GM11168 (cell line): ENCODE results near the gene SPPL3.

Experiments
- in situ Hi-C: fragments of 300-500 bp; cut with MboI; formaldehyde crosslinking; loops from one replicate; pipeline ENCODE4 v1.12.0; 2022; ENCODE audit warnings: low sequenced_read_pairs; ENCODE audit not compliant: unreplicated experiment

SPPL3 gene

DNA sequence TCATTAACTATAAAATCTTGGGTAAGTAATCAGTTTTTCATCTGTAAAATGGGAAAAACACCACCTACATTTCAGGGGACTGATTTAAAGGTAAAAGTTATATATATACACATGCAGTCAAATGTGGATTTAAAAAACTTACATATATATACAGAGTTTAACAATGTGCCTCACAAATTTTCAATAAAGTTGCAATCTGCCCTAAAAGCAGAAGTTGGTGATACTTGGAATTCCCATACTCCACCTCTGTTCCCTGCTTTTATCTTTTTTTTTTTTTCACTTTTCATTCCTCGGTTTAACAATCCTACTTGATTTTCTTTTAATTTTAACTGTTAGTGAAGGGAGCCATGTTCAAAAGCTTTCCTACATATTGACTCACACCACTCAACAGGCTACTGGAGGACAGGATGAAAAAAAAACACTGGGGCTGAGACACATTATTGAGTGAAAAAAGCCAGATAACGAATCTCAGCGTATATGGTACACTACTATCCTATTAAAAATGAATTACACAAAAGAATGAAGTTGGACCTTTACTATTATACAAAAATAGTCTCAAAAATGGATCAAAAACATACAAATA is 24.3 kb downstream of the SPPL3 start:
- in situ Hi-C loops: no loop called here

DNA sequence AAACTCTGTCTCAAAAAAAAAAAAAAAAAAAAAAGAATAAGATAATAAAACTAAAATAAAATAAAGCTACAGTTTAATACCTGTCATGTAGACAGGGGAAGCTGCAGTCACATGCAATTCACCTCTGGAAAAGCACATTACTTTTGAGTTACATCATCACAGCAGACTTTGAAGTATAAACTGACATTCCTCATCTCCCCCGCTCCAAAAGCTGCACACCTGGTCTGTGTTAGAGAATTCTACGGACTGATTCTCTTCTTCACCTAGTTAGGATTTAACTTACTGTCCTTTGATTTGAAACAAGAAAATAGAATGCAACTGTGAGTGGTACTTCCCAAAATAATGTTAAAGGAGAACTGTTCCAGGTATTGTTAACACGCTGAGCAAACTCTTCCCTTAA is 25.1 kb downstream of the SPPL3 start:
- in situ Hi-C loops: no loop called here

- in situ Hi-C loops: no loop called here
These were observed 29.5 kb downstream of the SPPL3 start for GRCh38 chr12:120874547-120875245.

DNA sequence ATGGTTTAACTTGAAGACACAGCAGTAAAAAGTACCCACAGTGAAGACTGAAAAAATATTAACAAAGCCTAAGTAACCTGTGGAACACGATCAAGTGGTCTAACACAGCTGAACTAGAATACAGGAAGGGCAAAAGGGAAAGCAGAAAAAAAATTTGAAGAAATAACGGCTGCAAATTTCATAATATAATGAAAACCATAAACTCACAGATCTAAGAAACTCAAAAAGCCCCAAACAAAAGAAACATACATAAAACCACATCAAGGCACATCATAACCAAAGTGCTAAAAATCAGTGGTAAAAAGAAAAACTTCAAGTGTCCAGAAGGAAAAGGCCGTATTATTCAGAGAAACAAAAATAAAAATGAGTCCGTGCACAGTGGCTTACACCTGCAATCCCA is 30.9 kb downstream of the SPPL3 start:
- in situ Hi-C loops: no loop called here

DNA sequence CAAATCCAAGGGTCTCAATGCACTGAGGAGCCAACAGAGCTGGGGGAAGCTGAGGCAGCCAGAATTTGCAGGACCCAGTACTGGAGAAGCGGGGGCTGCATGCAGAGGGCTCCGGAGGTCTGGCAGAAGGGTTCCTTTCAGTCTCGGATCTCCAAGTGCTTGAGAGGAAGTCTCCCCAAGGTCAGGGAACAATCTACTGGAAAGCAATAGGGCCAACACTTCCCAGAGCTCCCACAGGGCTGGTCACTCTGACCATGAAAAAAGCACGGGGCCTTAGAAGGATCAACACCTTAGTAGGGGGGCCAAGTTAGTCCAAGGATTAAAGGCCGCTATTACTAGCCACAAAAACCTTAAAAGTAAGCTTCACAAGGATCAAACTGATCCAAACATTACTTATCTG is 31.7 kb downstream of the SPPL3 start:
- in situ Hi-C loops: no loop called here

GRCh38 chr12:120870415-120870814 is 33.7 kb downstream of the SPPL3 start:
- in situ Hi-C loops: no loop called here

GRCh38 chr12:120869376-120869775 is 34.8 kb downstream of the SPPL3 start:
- in situ Hi-C loops: no loop called here

- in situ Hi-C loops: no loop called here
These were observed 38.0 kb downstream of the SPPL3 start for GRCh38 chr12:120866108-120866507.

DNA sequence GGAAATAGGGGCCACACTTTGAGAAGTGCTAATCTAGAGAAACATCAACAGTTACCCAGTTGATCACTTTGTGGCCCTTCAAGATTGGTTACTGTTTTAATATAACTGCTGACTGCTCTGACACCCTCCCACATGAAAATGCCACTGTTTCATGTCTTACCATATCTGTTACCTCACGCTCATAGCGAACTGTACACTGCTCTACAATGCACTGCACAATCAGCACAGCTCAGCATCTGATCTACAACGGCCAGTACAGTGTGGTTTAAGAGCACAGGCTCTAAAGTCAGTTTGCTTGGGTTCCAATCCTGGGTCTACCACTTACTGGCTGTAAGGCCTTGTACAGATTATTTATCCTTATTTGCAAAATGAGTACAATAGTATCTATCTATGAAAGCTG is 39.1 kb downstream of the SPPL3 start:
- in situ Hi-C loops: no loop called here

GRCh38 chr12:120862664-120863063 is 41.5 kb downstream of the SPPL3 start:
- in situ Hi-C loops: no loop called here

- in situ Hi-C loops: no loop called here
These were observed 42.9 kb downstream of the SPPL3 start for GRCh38 chr12:120861074-120861795.

DNA sequence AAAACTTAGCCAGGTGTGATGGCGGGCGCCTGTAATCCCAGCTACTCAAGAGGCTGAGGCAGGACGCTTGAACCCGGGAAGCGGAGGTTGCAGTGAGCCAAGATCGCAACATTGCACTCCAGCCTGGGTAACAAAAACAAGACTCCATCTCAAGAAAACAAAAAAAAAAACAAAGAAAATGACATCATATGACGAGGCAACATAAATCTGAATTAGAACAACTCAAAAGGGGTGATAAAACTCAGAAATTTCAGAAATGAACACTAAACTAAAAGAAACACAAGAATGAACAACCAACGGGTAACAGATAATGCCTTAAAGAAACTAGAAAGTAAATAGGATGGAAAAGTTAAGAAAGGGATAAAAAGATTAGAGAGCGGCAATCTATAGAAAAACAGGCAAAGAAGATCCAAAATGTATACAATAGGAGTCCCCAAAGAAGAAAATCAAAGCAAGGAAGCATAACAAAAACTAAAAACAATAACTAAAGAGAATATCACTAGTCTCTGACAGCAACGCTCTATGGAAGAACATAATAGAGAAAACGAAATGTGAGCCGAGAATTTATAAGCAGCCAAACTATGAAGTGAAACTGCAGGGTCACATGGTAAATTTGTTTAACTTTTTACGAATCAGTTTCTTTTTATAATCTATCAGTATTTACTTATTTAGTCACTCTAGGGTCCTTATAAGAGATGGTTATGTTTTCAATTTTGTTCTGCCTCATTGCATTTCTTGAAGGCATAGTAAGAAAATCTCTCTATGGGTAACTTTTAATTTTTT is 45.7 kb downstream of the SPPL3 start:
- in situ Hi-C loops: no loop called here

- in situ Hi-C loops: no loop called here
These were observed 47.2 kb downstream of the SPPL3 start for GRCh38 chr12:120856980-120857379.

GRCh38 chr12:120855823-120856588 is 48.2 kb downstream of the SPPL3 start:
- in situ Hi-C loops: no loop called here

DNA sequence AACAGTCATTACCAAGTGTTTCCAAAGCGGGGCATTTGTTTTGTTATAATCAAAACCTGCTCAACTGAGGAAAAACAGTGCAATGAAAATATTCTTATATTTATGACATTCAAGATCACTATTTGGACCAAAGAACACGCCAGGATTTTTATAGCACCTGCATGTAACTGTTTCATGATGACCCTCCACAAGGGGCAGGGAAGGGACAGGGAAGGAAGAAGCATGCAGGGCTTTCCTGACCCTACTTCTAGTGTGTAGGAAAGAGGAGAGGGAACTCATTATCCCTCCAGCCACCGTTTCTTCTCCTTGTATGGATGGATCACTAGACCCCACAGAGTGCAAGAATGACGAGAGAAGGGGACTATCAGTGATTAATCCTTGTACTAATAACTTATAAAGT is 49.4 kb downstream of the SPPL3 start:
- in situ Hi-C loops: no loop called here

- in situ Hi-C loops: no loop called here
These were observed 51.0 kb downstream of the SPPL3 start for GRCh38 chr12:120853188-120853587.

- in situ Hi-C loops: no loop called here
These were observed 52.2 kb downstream of the SPPL3 start for GRCh38 chr12:120851944-120852343.

DNA sequence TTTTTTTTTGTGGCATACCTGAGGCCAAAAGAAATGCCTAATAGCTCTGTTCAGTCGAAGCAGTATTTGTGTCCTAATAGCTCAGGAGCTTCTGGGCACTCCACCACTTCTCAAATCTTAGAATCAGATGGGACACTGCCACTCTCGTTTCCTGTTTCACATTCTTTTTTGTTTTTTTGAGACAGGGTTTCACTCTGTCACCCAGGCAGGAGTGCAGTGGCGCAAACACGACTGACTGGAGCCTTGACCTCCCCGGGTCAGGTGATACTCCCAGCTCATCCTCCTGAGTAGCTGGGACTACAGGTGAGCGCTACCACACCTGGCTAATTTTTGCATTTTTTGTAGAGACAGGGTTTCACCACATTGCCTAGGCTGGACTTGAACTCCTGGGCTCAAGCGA is 52.7 kb downstream of the SPPL3 start:
- in situ Hi-C loops: no loop called here

DNA sequence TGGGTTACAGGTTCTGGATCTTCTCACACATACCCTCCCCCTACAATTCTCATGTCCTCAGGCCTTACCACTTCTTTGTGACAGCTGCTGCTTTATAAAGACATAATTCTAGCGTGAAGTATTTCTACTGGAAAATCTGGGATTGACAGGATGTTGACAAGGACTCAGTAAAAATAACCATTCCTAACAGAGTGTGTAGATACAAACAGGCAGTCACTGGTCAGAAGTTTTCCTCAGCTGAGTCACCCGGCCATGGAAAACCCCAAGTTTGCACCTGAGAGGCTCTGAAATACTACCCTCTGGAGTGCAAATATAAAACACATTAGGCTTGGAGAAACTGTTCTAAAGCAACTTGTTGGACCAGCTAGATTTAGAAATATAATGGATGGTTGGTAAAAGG is 54.4 kb downstream of the SPPL3 start:
- in situ Hi-C loops: no loop called here

DNA sequence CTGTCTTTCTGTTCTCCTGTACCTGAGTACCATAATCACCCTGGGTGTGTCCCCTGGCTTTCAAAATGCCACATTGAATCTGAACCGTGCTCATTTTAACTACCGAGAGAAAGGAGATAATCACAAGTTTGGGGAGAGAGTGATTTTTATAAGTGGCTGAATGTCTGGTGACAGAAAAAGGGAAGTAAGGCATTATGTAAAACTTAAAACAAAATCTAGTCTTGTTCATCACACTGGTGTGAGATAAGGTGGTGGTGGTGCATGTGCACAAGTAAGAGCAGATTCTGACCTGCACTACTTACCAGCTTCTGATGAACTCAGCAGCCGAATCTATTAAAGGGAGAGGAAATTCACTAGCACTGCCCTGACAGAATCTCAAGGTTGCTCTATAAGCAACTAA is 56.3 kb downstream of the SPPL3 start:
- in situ Hi-C loops: no loop called here
